GM23338 (cell line): ENCODE data around the gene FARS2.

ENCODE experiments used
- CREB1 ChIP-seq: fragments of 250-450 bp; sonication (Bioruptor Pico); IDR thresholded peaks from 2 replicates; pipeline ENCODE4 v1.5.0; 2020; ENCODE audit warnings: low read depth, mild to moderate bottlenecking, moderate library complexity
- CTCF ChIP-seq, 2 experiments: fragments of 200-600 bp in 1 of 2; sonication (generic) in 1 of 2; conservative IDR thresholded peaks; 2 replicates each; pipeline versions ENCODE4 v1.5.1 to v1.6.1; 2016 to 2017; ENCODE audit warnings: antibody characterized with exemption in 2 of 2, low read depth in 2 of 2, mild to moderate bottlenecking in 2 of 2, moderate library complexity in 1 of 2
- ETS1 ChIP-seq: IDR thresholded peaks from 2 replicates; pipeline ENCODE4 v1.6.1; 2016; ENCODE audit warnings: antibody characterized with exemption
- EZH2 ChIP-seq: fragments of 200-600 bp; sonication (generic); IDR thresholded peaks from one replicate; pipeline ENCODE4 v1.8.0; 2017; ENCODE audit warnings: antibody characterized with exemption, mild to moderate bottlenecking, low read depth; ENCODE audit not compliant: unreplicated experiment
- EZH2phosphoT487 ChIP-seq: fragments of 200-600 bp; sonication (generic); IDR thresholded peaks from one replicate; pipeline ENCODE4 v1.8.1; 2018; ENCODE audit warnings: antibody characterized with exemption; ENCODE audit not compliant: unreplicated experiment
- JUNB ChIP-seq: IDR thresholded peaks from one replicate; pipeline ENCODE4 v1.6.1; 2016; ENCODE audit warnings: antibody characterized with exemption; ENCODE audit not compliant: unreplicated experiment
- NANOG ChIP-seq: IDR thresholded peaks from 2 replicates; pipeline ENCODE4 v1.6.1; 2016; ENCODE audit warnings: antibody characterized with exemption, borderline replicate concordance
- POLR2AphosphoS5 ChIP-seq: IDR thresholded peaks from 2 replicates; pipeline ENCODE4 v1.6.1; 2016; ENCODE audit warnings: antibody characterized with exemption, low read depth
- REST ChIP-seq: IDR thresholded peaks from one replicate; pipeline ENCODE4 v1.6.1; 2018; ENCODE audit warnings: antibody characterized with exemption; ENCODE audit not compliant: unreplicated experiment
- STAT1 ChIP-seq: IDR thresholded peaks from one replicate; pipeline ENCODE4 v1.6.1; 2016; ENCODE audit warnings: antibody characterized with exemption; ENCODE audit not compliant: unreplicated experiment
- ZNF331 ChIP-seq: fragments of 250-450 bp; sonication (Bioruptor Pico); IDR thresholded peaks from 2 replicates; pipeline ENCODE4 v1.5.0; 2020; ENCODE audit warnings: low read depth, mild to moderate bottlenecking, moderate library complexity

- no peak for TF ChIP-seq CTCF (conservative IDR thresholded peaks at IDR 0.05; ENCODE audit: low read depth in 2 of 2)
- TF ChIP-seq POLR2AphosphoS5: no peak
- TF ChIP-seq REST: no peak
- TF ChIP-seq EZH2: no peak
- no peak for TF ChIP-seq CREB1 (CRISPR knock-in tag)
- no peak for TF ChIP-seq EZH2phosphoT487
- no peak for TF ChIP-seq JUNB
- TF ChIP-seq ETS1: no peak
- no peak for TF ChIP-seq STAT1
- TF ChIP-seq ZNF331 (CRISPR knock-in tag): no peak
- TF ChIP-seq NANOG: no peak
Measured at GRCh38 chr6:5250911-5251310, 10.4 kb upstream of the FARS2 start.
